GM12874 (cell line): ENCODE data around the gene NANP.

Experiments used
- CTCF ChIP-seq: IDR thresholded peaks from 2 replicates; pipeline ENCODE4 v1.5.1; 2011; ENCODE audit warnings: low read depth, mild to moderate bottlenecking, control low read depth, low read length, moderate library complexity; ENCODE audit not compliant: insufficient read depth

Gene NANP

GRCh38 chr20:25623736-25624499 lies at the start of gene NANP:
NANP (minus strand) TSS chr20:25624014; CDS start chr20:25623948, 66 bp downstream.
- peak; percentile 17; the same call in 1 of the 2 replicates for TF ChIP-seq CTCF

GRCh38 chr20:25672659-25673235 lies 48.9 kb upstream of the NANP start:
- TF ChIP-seq CTCF = no peak

- 0 out of 2 replicates have a peak, but pooled peaks have one; percentile 2 for TF ChIP-seq CTCF
Observed at GRCh38 chr20:25669826-25670422, 46.1 kb upstream of the NANP start.

- TF ChIP-seq CTCF = no peak
Observed at GRCh38 chr20:25668446-25668845, 44.6 kb upstream of the NANP start.

- TF ChIP-seq CTCF = no peak
Observed at GRCh38 chr20:25659999-25660398, 36.2 kb upstream of the NANP start.

GRCh38 chr20:25654487-25654886 lies 30.7 kb upstream of the NANP start:
- no peak for TF ChIP-seq CTCF

- TF ChIP-seq CTCF = no peak
Observed at GRCh38 chr20:25644814-25645213, 21.0 kb upstream of the NANP start.
